GM12878 (cell line): ENCODE measurements around the gene SH3GL3. TPM values are rescaled to one million over a fixed set of nuclear protein-coding genes. Genes with fewer than 3 reads are reported as not detected.

Source experiments
- ATAC-seq: fragments of 200-7000 bp; cut with Tn5 transposase; 3 replicates; pipeline ENCODE4 v1.9.1; 2020; ENCODE audit warnings: mild to moderate bottlenecking, moderate library complexity
- BruUV-seq: library from RNA; stranded (reverse); fragments of 400-500 nt; replicated peaks from 2 replicates; lab custom pipeline; 2021; lab: Mats Ljungman, UMichigan
- CTCF ChIA-PET: fragments of 300-600 bp; sonication (Branson Sonifier 250); formaldehyde crosslinking; extraction: SDS; loops from one replicate; lab custom pipeline; 2021; ENCODE audit warnings: inconsistent platforms; lab: Yijun Ruan, JAX
- POLR2A ChIA-PET: fragments of 350-600 bp; formaldehyde crosslinking; extraction: SDS; loops from one replicate; lab custom pipeline; 2021; ENCODE audit warnings: inconsistent platforms; lab: Charles Lee
- RAD21 ChIA-PET: fragments of 300-600 bp; sonication (Branson Sonifier 250); formaldehyde crosslinking; loops from one replicate; lab custom pipeline; 2023; ENCODE audit warnings: antibody characterized with exemption; ENCODE audit not compliant: unreplicated experiment; lab: Charles Lee
- SMC1A ChIA-PET: fragments of 300-600 bp; sonication (Branson Sonifier 250); formaldehyde crosslinking; loops from one replicate; lab custom pipeline; 2023; ENCODE audit not compliant: unreplicated experiment, uncharacterized antibody; lab: Charles Lee
- DNase-seq: peaks from one replicate; pipeline ENCODE4 v3.0.0-alpha.2; 2011; ENCODE audit warnings: low read depth, low spot score
- FAIRE-seq: peaks from 3 replicates; lab custom pipeline; 2011; peaks lifted over from hg19 to GRCh38; lab: Jason Lieb, UNC
- H2AFZ ChIP-seq: 2 replicates; pipeline ENCODE4 v1.6.0; 2011; ENCODE audit warnings: low read depth, low read length, control low read depth; ENCODE audit not compliant: control insufficient read depth
- H3K27ac ChIP-seq: 2 replicates; pipeline ENCODE4 v1.5.1; 2011; ENCODE audit warnings: control low read depth; ENCODE audit not compliant: control insufficient read depth, insufficient read depth
- H3K27me3 ChIP-seq, 2 experiments: replicated peaks in 1 of 2; 2 replicates each; pipeline versions ENCODE4 v1.6.0 to v1.6.1; 2011; ENCODE audit warnings: low read length in 1 of 2; ENCODE audit not compliant: control insufficient read depth in 2 of 2, insufficient read depth in 2 of 2
- H3K36me3 ChIP-seq, 2 experiments: 2 replicates each; pipeline ENCODE4 v1.5.1; 2011; ENCODE audit warnings: low read length in 1 of 2; ENCODE audit not compliant: control insufficient read depth in 2 of 2, insufficient read depth in 2 of 2
- H3K4me1 ChIP-seq: 2 replicates; pipeline ENCODE4 v1.6.1; 2011; ENCODE audit warnings: mild to moderate bottlenecking, low read length, moderate library complexity, mixed read lengths; ENCODE audit not compliant: control insufficient read depth, insufficient read depth
- H3K4me2 ChIP-seq: 2 replicates; pipeline ENCODE4 v1.6.0; 2011; ENCODE audit warnings: control low read depth; ENCODE audit not compliant: control insufficient read depth, insufficient read depth
- H3K4me3 ChIP-seq: fragments of 200-600 bp; sonication (generic); 2 replicates; pipeline ENCODE4 v1.5.1; 2016
- H3K79me2 ChIP-seq: 2 replicates; pipeline ENCODE4 v1.6.0; 2011; ENCODE audit warnings: low read length; ENCODE audit not compliant: control insufficient read depth, insufficient read depth
- H3K9ac ChIP-seq: 2 replicates; pipeline ENCODE4 v1.8.0; 2011; ENCODE audit warnings: low read length, control low read depth, mixed read lengths; ENCODE audit not compliant: control insufficient read depth, insufficient read depth
- H3K9me3 ChIP-seq: replicated peaks from 3 replicates; pipeline ENCODE4 v1.5.1; 2011; ENCODE audit warnings: mild to moderate bottlenecking, low read length; ENCODE audit not compliant: control insufficient read depth, insufficient read depth
- H4K20me1 ChIP-seq: 2 replicates; pipeline ENCODE4 v1.6.0; 2011; ENCODE audit not compliant: control insufficient read depth, insufficient read depth
- CREM ChIP-seq: IDR thresholded peaks from 2 replicates; pipeline ENCODE4 v1.6.1; 2014; ENCODE audit warnings: antibody characterized with exemption, low read depth
- KAT2A ChIP-seq: conservative IDR thresholded peaks from 2 replicates; pipeline ENCODE4 v1.6.1; 2011; ENCODE audit warnings: low read depth, low read length; ENCODE audit not compliant: control insufficient read depth
- LARP7 ChIP-seq: fragments of 450-650 bp; IDR thresholded peaks from 2 replicates; pipeline ENCODE4 v1.6.1; 2017; ENCODE audit warnings: mild to moderate bottlenecking
- MAX ChIP-seq: IDR thresholded peaks from 2 replicates; pipeline ENCODE4 v1.6.1; 2012; ENCODE audit warnings: low read depth, low read length, improper control_type of control experiment
- MEF2B ChIP-seq: fragments of 450-650 bp; IDR thresholded peaks from 2 replicates; pipeline ENCODE4 v1.6.1; 2018; ENCODE audit warnings: mild to moderate bottlenecking, moderate library complexity; ENCODE audit not compliant: partially characterized antibody, poor library complexity, severe bottlenecking
- NBN ChIP-seq: fragments of 450-650 bp; IDR thresholded peaks from 2 replicates; pipeline ENCODE4 v1.6.1; 2016
- NR2F1 ChIP-seq: fragments of 450-650 bp; conservative IDR thresholded peaks from 2 replicates; pipeline ENCODE4 v1.6.1; 2017; ENCODE audit warnings: mild to moderate bottlenecking
- NRF1 ChIP-seq: conservative IDR thresholded peaks from 2 replicates; pipeline ENCODE4 v1.6.1; 2011; ENCODE audit warnings: mild to moderate bottlenecking, low read depth, low read length, improper control_type of control experiment
- RFX5 ChIP-seq: IDR thresholded peaks from 2 replicates; pipeline ENCODE4 v1.6.1; 2011; ENCODE audit warnings: low read depth, low read length, improper control_type of control experiment
- SREBF1 ChIP-seq: IDR thresholded peaks from 2 replicates; pipeline ENCODE4 v1.6.1; 2012; ENCODE audit warnings: mild to moderate bottlenecking, low read length
- TAF1 ChIP-seq: IDR thresholded peaks from 2 replicates; pipeline ENCODE4 v1.6.1; 2011; ENCODE audit warnings: mild to moderate bottlenecking, low read depth, low read length, borderline replicate concordance
- TCF12 ChIP-seq: IDR thresholded peaks from 2 replicates; pipeline ENCODE4 v1.6.1; 2011; ENCODE audit warnings: low read depth, mild to moderate bottlenecking, low read length
- TCF3 ChIP-seq: IDR thresholded peaks from 2 replicates; pipeline ENCODE4 v1.6.1; 2012; ENCODE audit warnings: low read depth, mild to moderate bottlenecking, low read length, borderline replicate concordance; ENCODE audit not compliant: insufficient read depth
- YY1 ChIP-seq: IDR thresholded peaks from 2 replicates; pipeline ENCODE4 v1.6.1; 2011; ENCODE audit warnings: low read depth, mild to moderate bottlenecking, low read length
- ZNF622 ChIP-seq: fragments of 450-650 bp; IDR thresholded peaks from 2 replicates; pipeline ENCODE4 v1.6.1; 2017; ENCODE audit warnings: mild to moderate bottlenecking, inconsistent platforms
- ZZZ3 ChIP-seq: IDR thresholded peaks from 2 replicates; pipeline ENCODE4 v1.6.1; 2011; ENCODE audit warnings: low read depth; ENCODE audit not compliant: control insufficient read depth, insufficient read length
- WGBS: methylation state at CpG from one replicate; pipeline ENCODE4 v1.1.6; 2016; ENCODE audit warnings: low lambda C conversion rate; ENCODE audit not compliant: insufficient replicate concordance, insufficient coverage; ENCODE audit errors: missing lambda C conversion rate; 5-methylcytosine and 5-hydroxymethylcytosine counted together
- in situ Hi-C: fragments of 300-500 bp; cut with MboI; formaldehyde crosslinking; loops from 9 replicates; pipeline ENCODE4 v1.14.3; 2018; ENCODE audit warnings: mixed read lengths
- intact Hi-C: fragments of 100-400 bp; cut with micrococcal nuclease; formaldehyde crosslinking; loops from one replicate; pipeline ENCODE4 v1.14.2; 2022; ENCODE audit not compliant: unreplicated experiment
- polyA plus RNA-seq, 11 experiments: library from polyadenylated mRNA; depleted of rRNA in 4 of 11; unstranded in 6 of 11; stranded (reverse) in 5 of 11; fragments of >200 nt; fragmentation: Nextera tagmentation in 4 of 11; fragmentation: Illumina TruSeq in 1 of 11; extraction: Ambion mirVana in 4 of 11; extraction: Trizol in 1 of 11; gene quantifications; 1 replicate in 1 of 11; 2 replicates in 10 of 11; pipeline versions ENCODE4 v1.2.1 to v1.2.3, GENCODE V29; 2011 to 2016; ENCODE audit warnings: inconsistent platforms in 2 of 11, missing spikeins in 2 of 11, low read depth in 1 of 11
- total RNA-seq, 4 experiments: library from RNA; depleted of rRNA in 3 of 4; stranded (reverse); fragments of >200 nt in 3 of 4; fragmentation: Illumina TruSeq in 1 of 4; extraction: Trizol in 1 of 4; gene quantifications; 2 replicates each; pipeline versions ENCODE4 v1.2.1 to v1.2.3, GENCODE V29; 2013 to 2021
- TF ChIP-seq, protein P1 (sequence below): IDR thresholded peaks from 2 replicates; pipeline ENCODE4 v1.6.1; 2011; ENCODE audit warnings: mild to moderate bottlenecking, low read depth, low read length, moderate library complexity; ENCODE audit not compliant: insufficient replicate concordance

SH3GL3 gene
- total and polyA plus RNA-seq, 10 of the 15 experiments (the other 5 are each of a cell fraction or from before 2014, with no cell fraction given): not detected

GRCh38 chr15:83549623-83550022 lies 102.5 kb downstream of the SH3GL3 start:
- FAIRE-seq: no peak
- Histone ChIP-seq H2AFZ (no peak overlapping the region), H3K27ac (no peak overlapping the region), H4K20me1 (no peaks in the 10 kb centered on the region), H3K79me2 (no peaks in the 10 kb centered on the region), H3K27me3 (no peaks in the 10 kb centered on the region), H3K9me3 (no peaks in the 10 kb centered on the region), H3K9ac (no peak overlapping the region)
- ChIA-PET SMC1A (no interaction called here), RAD21 (no interaction called here), CTCF (no interaction called here)
- no TSS peak for BruUV-seq
- WGBS: 0% methylated on average over 1 of the region's 1 CpG
- TF ChIP-seq LARP7: no peak
- no peak for TF ChIP-seq TCF12
- no peak for TF ChIP-seq NBN
- TF ChIP-seq RFX5: no peak
- TF ChIP-seq, protein P1, sequence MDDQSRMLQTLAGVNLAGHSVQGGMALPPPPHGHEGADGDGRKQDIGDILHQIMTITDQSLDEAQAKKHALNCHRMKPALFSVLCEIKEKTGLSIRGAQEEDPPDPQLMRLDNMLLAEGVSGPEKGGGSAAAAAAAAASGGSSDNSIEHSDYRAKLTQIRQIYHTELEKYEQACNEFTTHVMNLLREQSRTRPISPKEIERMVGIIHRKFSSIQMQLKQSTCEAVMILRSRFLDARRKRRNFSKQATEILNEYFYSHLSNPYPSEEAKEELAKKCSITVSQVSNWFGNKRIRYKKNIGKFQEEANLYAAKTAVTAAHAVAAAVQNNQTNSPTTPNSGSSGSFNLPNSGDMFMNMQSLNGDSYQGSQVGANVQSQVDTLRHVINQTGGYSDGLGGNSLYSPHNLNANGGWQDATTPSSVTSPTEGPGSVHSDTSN: no peak
- TF ChIP-seq MEF2B: no peak
- TF ChIP-seq MAX: no peak
- no peak for TF ChIP-seq SREBF1
- TF ChIP-seq TCF3: no peak
- no peak for TF ChIP-seq ZNF622
- TF ChIP-seq CREM: no peak
- no peak for TF ChIP-seq YY1
- no peak for TF ChIP-seq NR2F1
- no peak for TF ChIP-seq TAF1
- TF ChIP-seq NRF1: no peak
- no peak for TF ChIP-seq KAT2A
- TF ChIP-seq ZZZ3: no peak
- TF ChIP-seq, all 136 proteins: peak for 0
- POLR2A ChIA-PET: no interaction called here
- no peak for ATAC-seq
- H3K36me3 ChIP-seq: no peaks in the 10 kb centered on the region
- no peaks in the 10 kb centered on the region for H3K4me1 ChIP-seq
- in situ Hi-C loops: no loop called here
- no peak overlapping the region for H3K4me2 ChIP-seq
- no peak for DNase-seq
- H3K4me3 ChIP-seq: no peak overlapping the region
- intact Hi-C loops: no loop called here
